GM12878 (cell line): ENCODE data around the gene CBS. TPM values are rescaled to one million over a fixed set of nuclear protein-coding genes. Genes with fewer than 3 reads are reported as not detected.

Experiments used
- ATAC-seq: fragments of 200-7000 bp; cut with Tn5 transposase; 3 replicates; pipeline ENCODE4 v1.9.1; 2020; ENCODE audit warnings: mild to moderate bottlenecking, moderate library complexity
- BruUV-seq: library from RNA; stranded (reverse); fragments of 400-500 nt; replicated peaks from 2 replicates; lab custom pipeline; 2021; lab: Mats Ljungman, UMichigan
- CTCF ChIA-PET: fragments of 300-600 bp; sonication (Branson Sonifier 250); formaldehyde crosslinking; extraction: SDS; loops from one replicate; lab custom pipeline; 2021; ENCODE audit warnings: inconsistent platforms; lab: Yijun Ruan, JAX
- POLR2A ChIA-PET: fragments of 350-600 bp; formaldehyde crosslinking; extraction: SDS; loops from one replicate; lab custom pipeline; 2021; ENCODE audit warnings: inconsistent platforms; lab: Charles Lee
- RAD21 ChIA-PET: fragments of 300-600 bp; sonication (Branson Sonifier 250); formaldehyde crosslinking; loops from one replicate; lab custom pipeline; 2023; ENCODE audit warnings: antibody characterized with exemption; ENCODE audit not compliant: unreplicated experiment; lab: Charles Lee
- SMC1A ChIA-PET: fragments of 300-600 bp; sonication (Branson Sonifier 250); formaldehyde crosslinking; loops from one replicate; lab custom pipeline; 2023; ENCODE audit not compliant: unreplicated experiment, uncharacterized antibody; lab: Charles Lee
- DNase-seq: peaks from one replicate; pipeline ENCODE4 v3.0.0-alpha.2; 2011; ENCODE audit warnings: low read depth, low spot score
- FAIRE-seq: peaks from 3 replicates; lab custom pipeline; 2011; peaks lifted over from hg19 to GRCh38; lab: Jason Lieb, UNC
- H2AFZ ChIP-seq: 2 replicates; pipeline ENCODE4 v1.6.0; 2011; ENCODE audit warnings: low read depth, low read length, control low read depth; ENCODE audit not compliant: control insufficient read depth
- H3K27ac ChIP-seq: 2 replicates; pipeline ENCODE4 v1.5.1; 2011; ENCODE audit warnings: control low read depth; ENCODE audit not compliant: control insufficient read depth, insufficient read depth
- H3K27me3 ChIP-seq, 2 experiments: replicated peaks in 1 of 2; 2 replicates each; pipeline versions ENCODE4 v1.6.0 to v1.6.1; 2011; ENCODE audit warnings: low read length in 1 of 2; ENCODE audit not compliant: control insufficient read depth in 2 of 2, insufficient read depth in 2 of 2
- H3K36me3 ChIP-seq, 2 experiments: 2 replicates each; pipeline ENCODE4 v1.5.1; 2011; ENCODE audit warnings: low read length in 1 of 2; ENCODE audit not compliant: control insufficient read depth in 2 of 2, insufficient read depth in 2 of 2
- H3K4me1 ChIP-seq: 2 replicates; pipeline ENCODE4 v1.6.1; 2011; ENCODE audit warnings: mild to moderate bottlenecking, low read length, moderate library complexity, mixed read lengths; ENCODE audit not compliant: control insufficient read depth, insufficient read depth
- H3K4me2 ChIP-seq: 2 replicates; pipeline ENCODE4 v1.6.0; 2011; ENCODE audit warnings: control low read depth; ENCODE audit not compliant: control insufficient read depth, insufficient read depth
- H3K4me3 ChIP-seq: fragments of 200-600 bp; sonication (generic); 2 replicates; pipeline ENCODE4 v1.5.1; 2016
- H3K79me2 ChIP-seq: 2 replicates; pipeline ENCODE4 v1.6.0; 2011; ENCODE audit warnings: low read length; ENCODE audit not compliant: control insufficient read depth, insufficient read depth
- H3K9ac ChIP-seq: 2 replicates; pipeline ENCODE4 v1.8.0; 2011; ENCODE audit warnings: low read length, control low read depth, mixed read lengths; ENCODE audit not compliant: control insufficient read depth, insufficient read depth
- H3K9me3 ChIP-seq: replicated peaks from 3 replicates; pipeline ENCODE4 v1.5.1; 2011; ENCODE audit warnings: mild to moderate bottlenecking, low read length; ENCODE audit not compliant: control insufficient read depth, insufficient read depth
- H4K20me1 ChIP-seq: 2 replicates; pipeline ENCODE4 v1.6.0; 2011; ENCODE audit not compliant: control insufficient read depth, insufficient read depth
- BMI1 ChIP-seq: fragments of 450-650 bp; IDR thresholded peaks from 2 replicates; pipeline ENCODE4 v1.6.1; 2016; ENCODE audit warnings: mild to moderate bottlenecking, moderate library complexity, borderline replicate concordance
- CREB1 ChIP-seq: IDR thresholded peaks from 2 replicates; pipeline ENCODE4 v1.6.1; 2012; ENCODE audit warnings: low read depth, mild to moderate bottlenecking, inconsistent platforms
- FOXM1 ChIP-seq: IDR thresholded peaks from 2 replicates; pipeline ENCODE4 v1.6.1; 2012; ENCODE audit warnings: low read depth, mild to moderate bottlenecking, inconsistent platforms, low read length, moderate library complexity
- GATAD2B ChIP-seq: fragments of 450-650 bp; conservative IDR thresholded peaks from 2 replicates; pipeline ENCODE4 v1.6.1; 2017; ENCODE audit warnings: low read depth, mild to moderate bottlenecking, moderate library complexity
- IKZF1 ChIP-seq: fragments of 450-650 bp; conservative IDR thresholded peaks from 2 replicates; pipeline ENCODE4 v1.6.1; 2017; ENCODE audit warnings: antibody characterized with exemption, mild to moderate bottlenecking
- KDM1A ChIP-seq: fragments of 200-600 bp; sonication (generic); IDR thresholded peaks from 2 replicates; pipeline ENCODE4 v1.6.1; 2016; ENCODE audit warnings: borderline replicate concordance
- MTA3 ChIP-seq: IDR thresholded peaks from 2 replicates; pipeline ENCODE4 v1.6.1; 2012; ENCODE audit warnings: low read length, inconsistent platforms, borderline replicate concordance
- NR2C2 ChIP-seq: IDR thresholded peaks from 2 replicates; pipeline ENCODE4 v1.6.1; 2011; ENCODE audit warnings: borderline replicate concordance, low read depth; ENCODE audit not compliant: control insufficient read depth, insufficient read length
- SMAD1 ChIP-seq: fragments of 450-650 bp; IDR thresholded peaks from 2 replicates; pipeline ENCODE4 v1.6.1; 2018; ENCODE audit warnings: mild to moderate bottlenecking, low read depth; ENCODE audit not compliant: partially characterized antibody
- SREBF1 ChIP-seq: IDR thresholded peaks from 2 replicates; pipeline ENCODE4 v1.6.1; 2012; ENCODE audit warnings: mild to moderate bottlenecking, low read length
- SRF ChIP-seq, 2 experiments: IDR thresholded peaks; 2 replicates each; pipeline ENCODE4 v1.6.1; 2011; ENCODE audit warnings: low read depth in 2 of 2, low read length in 2 of 2, mild to moderate bottlenecking in 1 of 2, moderate library complexity in 1 of 2
- TAF1 ChIP-seq: IDR thresholded peaks from 2 replicates; pipeline ENCODE4 v1.6.1; 2011; ENCODE audit warnings: mild to moderate bottlenecking, low read depth, low read length, borderline replicate concordance
- TBL1XR1 ChIP-seq: IDR thresholded peaks from 2 replicates; pipeline ENCODE4 v1.6.1; 2012; ENCODE audit warnings: low read depth, low read length, improper control_type of control experiment
- YBX1 ChIP-seq: fragments of 450-650 bp; IDR thresholded peaks from 2 replicates; pipeline ENCODE4 v1.6.1; 2016; ENCODE audit warnings: antibody characterized with exemption
- WGBS: methylation state at CpG from one replicate; pipeline ENCODE4 v1.1.6; 2016; ENCODE audit warnings: low lambda C conversion rate; ENCODE audit not compliant: insufficient replicate concordance, insufficient coverage; ENCODE audit errors: missing lambda C conversion rate; 5-methylcytosine and 5-hydroxymethylcytosine counted together
- in situ Hi-C: fragments of 300-500 bp; cut with MboI; formaldehyde crosslinking; loops from 9 replicates; pipeline ENCODE4 v1.14.3; 2018; ENCODE audit warnings: mixed read lengths
- intact Hi-C: fragments of 100-400 bp; cut with micrococcal nuclease; formaldehyde crosslinking; loops from one replicate; pipeline ENCODE4 v1.14.2; 2022; ENCODE audit not compliant: unreplicated experiment
- polyA plus RNA-seq, 11 experiments: library from polyadenylated mRNA; depleted of rRNA in 4 of 11; unstranded in 6 of 11; stranded (reverse) in 5 of 11; fragments of >200 nt; fragmentation: Nextera tagmentation in 4 of 11; fragmentation: Illumina TruSeq in 1 of 11; extraction: Ambion mirVana in 4 of 11; extraction: Trizol in 1 of 11; gene quantifications; 1 replicate in 1 of 11; 2 replicates in 10 of 11; pipeline versions ENCODE4 v1.2.1 to v1.2.3, GENCODE V29; 2011 to 2016; ENCODE audit warnings: inconsistent platforms in 2 of 11, missing spikeins in 2 of 11, low read depth in 1 of 11
- total RNA-seq, 4 experiments: library from RNA; depleted of rRNA in 3 of 4; stranded (reverse); fragments of >200 nt in 3 of 4; fragmentation: Illumina TruSeq in 1 of 4; extraction: Trizol in 1 of 4; gene quantifications; 2 replicates each; pipeline versions ENCODE4 v1.2.1 to v1.2.3, GENCODE V29; 2013 to 2021
- TF ChIP-seq, protein P1 (sequence below): IDR thresholded peaks from 2 replicates; pipeline ENCODE4 v1.6.1; 2011; ENCODE audit warnings: low read depth, mild to moderate bottlenecking, low read length, moderate library complexity, borderline replicate concordance; ENCODE audit errors: extremely low read depth
- TF ChIP-seq, protein P2 (sequence below): fragments of 450-650 bp; IDR thresholded peaks from 2 replicates; pipeline ENCODE4 v1.6.1; 2017; ENCODE audit warnings: borderline replicate concordance
- TF ChIP-seq, protein P3 (sequence below): fragments of 450-650 bp; IDR thresholded peaks from 2 replicates; pipeline ENCODE4 v1.6.1; 2017; ENCODE audit warnings: low read depth, mild to moderate bottlenecking, moderate library complexity
- TF ChIP-seq, protein P4 (sequence below): fragments of 150-350 bp; IDR thresholded peaks from 2 replicates; pipeline ENCODE4 v1.6.1; 2014; ENCODE audit warnings: mild to moderate bottlenecking, low read depth, low read length
- TF ChIP-seq, protein P5 (sequence below): IDR thresholded peaks from 2 replicates; pipeline ENCODE4 v1.6.1; 2011; ENCODE audit warnings: low read depth, low read length, improper control_type of control experiment, borderline replicate concordance

The CBS gene
- total and polyA plus RNA-seq, 10 of the 15 experiments (the other 5 are each of a cell fraction or from before 2014, with no cell fraction given), result 0.10 to 4.4 (median 2.0) TPM

DNA sequence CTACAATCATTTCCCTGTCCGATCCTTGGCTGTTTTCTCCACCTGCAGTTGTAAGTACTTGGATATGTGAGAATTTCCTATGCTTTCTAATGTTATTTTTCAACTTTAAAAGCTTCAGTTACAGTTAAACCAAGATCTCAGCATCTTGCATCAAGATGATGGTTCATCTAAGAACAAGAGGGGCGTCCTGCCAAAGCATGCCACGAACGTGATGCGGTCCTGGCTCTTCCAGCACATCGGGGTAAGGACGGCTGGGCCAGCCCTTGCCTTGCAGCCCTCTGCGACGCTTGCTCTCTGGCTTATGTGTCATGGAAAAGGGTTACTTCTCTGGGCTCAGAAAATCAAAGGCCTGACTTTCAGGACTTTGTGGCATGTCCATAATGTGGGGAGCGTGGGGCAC lies 54.4 kb downstream of the CBS start (continued):
- TF ChIP-seq, protein P1, sequence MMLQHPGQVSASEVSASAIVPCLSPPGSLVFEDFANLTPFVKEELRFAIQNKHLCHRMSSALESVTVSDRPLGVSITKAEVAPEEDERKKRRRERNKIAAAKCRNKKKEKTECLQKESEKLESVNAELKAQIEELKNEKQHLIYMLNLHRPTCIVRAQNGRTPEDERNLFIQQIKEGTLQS, result no peak
- TF ChIP-seq, protein P2, sequence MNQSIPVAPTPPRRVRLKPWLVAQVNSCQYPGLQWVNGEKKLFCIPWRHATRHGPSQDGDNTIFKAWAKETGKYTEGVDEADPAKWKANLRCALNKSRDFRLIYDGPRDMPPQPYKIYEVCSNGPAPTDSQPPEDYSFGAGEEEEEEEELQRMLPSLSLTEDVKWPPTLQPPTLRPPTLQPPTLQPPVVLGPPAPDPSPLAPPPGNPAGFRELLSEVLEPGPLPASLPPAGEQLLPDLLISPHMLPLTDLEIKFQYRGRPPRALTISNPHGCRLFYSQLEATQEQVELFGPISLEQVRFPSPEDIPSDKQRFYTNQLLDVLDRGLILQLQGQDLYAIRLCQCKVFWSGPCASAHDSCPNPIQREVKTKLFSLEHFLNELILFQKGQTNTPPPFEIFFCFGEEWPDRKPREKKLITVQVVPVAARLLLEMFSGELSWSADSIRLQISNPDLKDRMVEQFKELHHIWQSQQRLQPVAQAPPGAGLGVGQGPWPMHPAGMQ, result no peak
- TF ChIP-seq GATAD2B (no peak), YBX1 (no peak), BMI1 (no peak)
- TF ChIP-seq, protein P3, sequence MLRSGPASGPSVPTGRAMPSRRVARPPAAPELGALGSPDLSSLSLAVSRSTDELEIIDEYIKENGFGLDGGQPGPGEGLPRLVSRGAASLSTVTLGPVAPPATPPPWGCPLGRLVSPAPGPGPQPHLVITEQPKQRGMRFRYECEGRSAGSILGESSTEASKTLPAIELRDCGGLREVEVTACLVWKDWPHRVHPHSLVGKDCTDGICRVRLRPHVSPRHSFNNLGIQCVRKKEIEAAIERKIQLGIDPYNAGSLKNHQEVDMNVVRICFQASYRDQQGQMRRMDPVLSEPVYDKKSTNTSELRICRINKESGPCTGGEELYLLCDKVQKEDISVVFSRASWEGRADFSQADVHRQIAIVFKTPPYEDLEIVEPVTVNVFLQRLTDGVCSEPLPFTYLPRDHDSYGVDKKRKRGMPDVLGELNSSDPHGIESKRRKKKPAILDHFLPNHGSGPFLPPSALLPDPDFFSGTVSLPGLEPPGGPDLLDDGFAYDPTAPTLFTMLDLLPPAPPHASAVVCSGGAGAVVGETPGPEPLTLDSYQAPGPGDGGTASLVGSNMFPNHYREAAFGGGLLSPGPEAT, result no peak

DNA sequence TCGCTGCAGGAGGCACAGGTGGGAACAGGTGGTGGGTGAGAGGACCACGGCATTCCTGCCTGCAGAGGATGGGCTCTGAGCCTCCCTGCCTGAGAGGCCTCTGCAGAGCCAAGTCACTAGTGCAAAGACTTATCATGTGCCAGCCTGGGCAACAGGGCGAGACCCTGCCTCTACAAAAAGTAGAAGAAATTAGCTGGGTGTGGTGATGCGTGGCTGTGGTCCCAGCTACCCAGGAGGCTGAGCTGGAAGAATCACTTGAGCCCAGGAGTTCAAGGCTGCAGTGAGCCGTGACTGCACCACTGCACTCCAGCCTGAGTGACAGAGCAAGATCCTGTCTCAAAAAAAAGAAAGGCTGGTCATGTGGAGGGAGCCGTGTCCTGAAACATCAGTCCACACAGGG lies 54.9 kb downstream of the CBS start:
- Histone ChIP-seq H3K79me2 (no peaks in the 10 kb centered on the region), H3K27me3 (no peaks in the 10 kb centered on the region), H3K9ac (no peak overlapping the region), H3K4me1 (peaks cover 5% of the 10 kb centered on the region), H3K4me2 (no peak overlapping the region), H3K36me3 (peaks cover 7 to 9% of the 10 kb centered on the region in 2 experiments; a peak in 3 of 4 replicates), H3K9me3 (no peaks in the 10 kb centered on the region), H3K4me3 (no peak overlapping the region), H2AFZ (no peak overlapping the region), H3K27ac (no peak overlapping the region), H4K20me1 (no peaks in the 10 kb centered on the region)
- ChIA-PET RAD21 (no interaction called here), SMC1A (no interaction called here), POLR2A (no interaction called here), CTCF (interaction anchor here (0.6 kb wide), 1 partner anchor 148 kb away, joined by 3 read pairs; no protein-coding TSS in a partner anchor)
- in situ Hi-C loops, result no loop called here
- ATAC-seq, result no peak
- intact Hi-C loops, result no loop called here
- no peak for DNase-seq
- BruUV-seq, result no TSS peak
- 84% methylated on average over 6 of the region's 6 CpGs for WGBS
- FAIRE-seq, result no peak
- TF ChIP-seq TBL1XR1 (no peak), SMAD1 (no peak), SRF (IDR thresholded peaks at IDR 0.05; ENCODE audit: low read depth in 2 of 2, low read length in 2 of 2) (no peak), IKZF1 (no peak), CREB1 (no peak), NR2C2 (no peak), MTA3 (no peak), FOXM1 (no peak), TAF1 (no peak), KDM1A (no peak), SREBF1 (no peak)
- TF ChIP-seq, protein P4, sequence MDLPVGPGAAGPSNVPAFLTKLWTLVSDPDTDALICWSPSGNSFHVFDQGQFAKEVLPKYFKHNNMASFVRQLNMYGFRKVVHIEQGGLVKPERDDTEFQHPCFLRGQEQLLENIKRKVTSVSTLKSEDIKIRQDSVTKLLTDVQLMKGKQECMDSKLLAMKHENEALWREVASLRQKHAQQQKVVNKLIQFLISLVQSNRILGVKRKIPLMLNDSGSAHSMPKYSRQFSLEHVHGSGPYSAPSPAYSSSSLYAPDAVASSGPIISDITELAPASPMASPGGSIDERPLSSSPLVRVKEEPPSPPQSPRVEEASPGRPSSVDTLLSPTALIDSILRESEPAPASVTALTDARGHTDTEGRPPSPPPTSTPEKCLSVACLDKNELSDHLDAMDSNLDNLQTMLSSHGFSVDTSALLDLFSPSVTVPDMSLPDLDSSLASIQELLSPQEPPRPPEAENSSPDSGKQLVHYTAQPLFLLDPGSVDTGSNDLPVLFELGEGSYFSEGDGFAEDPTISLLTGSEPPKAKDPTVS, result no peak
- TF ChIP-seq, protein P5, sequence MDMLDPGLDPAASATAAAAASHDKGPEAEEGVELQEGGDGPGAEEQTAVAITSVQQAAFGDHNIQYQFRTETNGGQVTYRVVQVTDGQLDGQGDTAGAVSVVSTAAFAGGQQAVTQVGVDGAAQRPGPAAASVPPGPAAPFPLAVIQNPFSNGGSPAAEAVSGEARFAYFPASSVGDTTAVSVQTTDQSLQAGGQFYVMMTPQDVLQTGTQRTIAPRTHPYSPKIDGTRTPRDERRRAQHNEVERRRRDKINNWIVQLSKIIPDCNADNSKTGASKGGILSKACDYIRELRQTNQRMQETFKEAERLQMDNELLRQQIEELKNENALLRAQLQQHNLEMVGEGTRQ, result no peak
